ENCODE measurements around the gene EFCAB13.

The EFCAB13 gene

DNA sequence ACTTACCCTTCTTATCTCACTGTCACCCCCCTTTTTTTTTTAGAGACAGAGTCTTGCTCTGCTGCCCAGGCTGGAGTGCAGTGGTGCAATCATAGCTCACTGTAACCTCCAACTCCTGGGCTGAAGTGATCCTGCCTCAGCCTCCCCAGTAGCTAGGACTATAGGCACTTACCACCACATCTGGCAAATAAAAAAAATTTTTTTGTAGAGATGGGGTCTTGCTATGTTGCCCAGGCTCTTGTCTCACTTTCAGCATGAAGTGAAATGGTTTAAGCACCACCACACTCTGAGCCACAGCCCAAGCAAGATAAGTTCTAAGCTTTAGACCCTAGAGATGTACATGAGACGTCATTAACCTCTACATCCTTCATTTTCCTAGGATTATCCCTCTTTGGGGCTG, 34.5 kb upstream of the EFCAB13 start:
- no peak for DNase-seq
- Mint-ChIP-seq H3K27ac (no peak overlapping the region), H3K9me3 (no peaks in the 10 kb centered on the region), H3K36me3 (ENCODE audit: low read depth) (no peaks in the 10 kb centered on the region), H3K4me3 (no peak overlapping the region), H3K4me1 (peaks cover 8% of the 10 kb centered on the region), H3K27me3 (ENCODE audit: low read depth, poor library complexity) (peaks cover 16% of the 10 kb centered on the region)
- no peak for TF ChIP-seq CTCF (IDR thresholded peaks at IDR 0.05)

- no peak overlapping the region for H3K4me3 Mint-ChIP-seq
- no peak overlapping the region for H3K27ac Mint-ChIP-seq
- no peak for TF ChIP-seq CTCF (IDR thresholded peaks at IDR 0.05)
- H3K9me3 Mint-ChIP-seq, result no peaks in the 10 kb centered on the region
- DNase-seq, result no peak
- no peaks in the 10 kb centered on the region for H3K36me3 Mint-ChIP-seq (ENCODE audit: low read depth)
- peaks cover 13% of the 10 kb centered on the region for H3K27me3 Mint-ChIP-seq (ENCODE audit: low read depth, poor library complexity)
- H3K4me1 Mint-ChIP-seq, result peaks cover 17% of the 10 kb centered on the region
Observed at GRCh38 chr17:47290870-47291241, 32.9 kb upstream of the EFCAB13 start.

GRCh38 chr17:47291242-47291873, 32.4 kb upstream of the EFCAB13 start:
- Mint-ChIP-seq H3K36me3 (ENCODE audit: low read depth) (no peaks in the 10 kb centered on the region), H3K4me1 (peaks cover 17% of the 10 kb centered on the region), H3K9me3 (no peaks in the 10 kb centered on the region), H3K27me3 (ENCODE audit: low read depth, poor library complexity) (peaks cover 15% of the 10 kb centered on the region), H3K4me3 (no peak overlapping the region), H3K27ac (no peak overlapping the region)
- no peak for TF ChIP-seq CTCF (IDR thresholded peaks at IDR 0.05)
- DNase-seq, result no peak

- no peak overlapping the region for H3K4me3 Mint-ChIP-seq
- TF ChIP-seq CTCF (IDR thresholded peaks at IDR 0.05), result no peak
- no peak for DNase-seq
- peaks cover 17% of the 10 kb centered on the region for H3K4me1 Mint-ChIP-seq
- peaks cover 8% of the 10 kb centered on the region for H3K27me3 Mint-ChIP-seq (ENCODE audit: low read depth, poor library complexity)
- no peaks in the 10 kb centered on the region for H3K36me3 Mint-ChIP-seq (ENCODE audit: low read depth)
- H3K9me3 Mint-ChIP-seq, result no peaks in the 10 kb centered on the region
- H3K27ac Mint-ChIP-seq, result no peak overlapping the region
Observed at GRCh38 chr17:47292206-47292605, 31.5 kb upstream of the EFCAB13 start.

- Mint-ChIP-seq H3K9me3 (no peaks in the 10 kb centered on the region), H3K4me3 (no peak overlapping the region), H3K36me3 (ENCODE audit: low read depth) (no peaks in the 10 kb centered on the region)
Observed at GRCh38 chr17:47295037-47295873, 28.5 kb upstream of the EFCAB13 start.

More at GRCh38 chr17:47295037-47295873, 28.5 kb upstream of the EFCAB13 start:
- Mint-ChIP-seq H3K27me3 (ENCODE audit: low read depth, poor library complexity) (peaks cover 8% of the 10 kb centered on the region), H3K4me1 (peaks cover 17% of the 10 kb centered on the region), H3K27ac (peak overlapping the region; percentile 34)
- no peak for DNase-seq
- no peak for TF ChIP-seq CTCF (IDR thresholded peaks at IDR 0.05)
